NCI-H146 (cell line): Measurements from ENCODE around the gene NAALADL1.
"Not testable (repeated sequence)": the region's sequence is repeated elsewhere in the genome, so short reads cannot be mapped to it uniquely, and the experiment has no call there.

Experiments used
- DNase-seq: peaks from one replicate; lab custom pipeline; 2025; lab: John Stamatoyannopoulos, UW

Gene NAALADL1

DNA sequence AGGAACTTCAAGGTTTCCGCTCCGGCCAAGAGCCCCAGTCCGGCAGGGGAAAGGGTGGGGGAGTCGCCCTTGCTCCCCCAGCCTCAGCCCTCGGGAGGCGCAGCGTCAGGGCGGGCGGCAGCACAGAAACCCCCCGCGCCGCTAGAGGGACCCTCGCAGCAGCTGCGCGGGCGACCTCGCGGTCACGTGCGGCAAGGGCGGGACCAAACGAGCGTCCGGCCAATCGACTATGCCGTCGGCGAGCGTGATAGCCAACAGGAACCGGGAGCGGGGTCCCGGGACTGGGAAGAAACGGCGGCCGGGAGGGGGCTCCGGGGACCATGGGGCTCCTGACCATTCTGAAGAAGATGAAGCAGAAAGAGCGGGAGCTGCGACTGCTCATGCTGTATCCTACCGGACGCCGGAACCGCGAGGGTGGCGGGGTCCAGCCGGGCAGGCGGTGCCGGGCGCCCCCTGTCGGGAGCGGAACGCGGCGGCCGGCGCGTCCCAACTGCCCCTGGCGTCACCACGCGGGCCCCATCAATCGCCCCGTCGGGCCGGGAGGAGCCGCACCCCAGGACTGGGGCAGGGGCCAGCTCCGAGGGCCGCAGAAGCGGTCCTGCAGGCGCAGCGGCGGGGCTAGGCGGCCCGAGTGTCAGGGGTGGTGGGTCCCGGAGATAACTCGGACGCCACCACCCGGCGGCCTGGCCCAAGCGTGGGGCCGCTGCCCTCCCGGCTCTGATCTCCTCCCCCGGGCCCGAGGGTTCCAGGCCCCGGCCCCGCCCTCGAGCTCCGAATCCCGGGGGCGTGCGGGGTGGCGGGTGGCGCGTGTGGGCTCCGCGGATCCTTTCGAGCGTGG, 44.2 kb downstream of the NAALADL1 start, which contains the start of gene ARL2:
ARL2 (plus strand) TSS at position 273 of the 838 bp plus-strand sequence; CDS start at position 321, 48 bp downstream.
- DNase-seq = peak; percentile 92

DNA sequence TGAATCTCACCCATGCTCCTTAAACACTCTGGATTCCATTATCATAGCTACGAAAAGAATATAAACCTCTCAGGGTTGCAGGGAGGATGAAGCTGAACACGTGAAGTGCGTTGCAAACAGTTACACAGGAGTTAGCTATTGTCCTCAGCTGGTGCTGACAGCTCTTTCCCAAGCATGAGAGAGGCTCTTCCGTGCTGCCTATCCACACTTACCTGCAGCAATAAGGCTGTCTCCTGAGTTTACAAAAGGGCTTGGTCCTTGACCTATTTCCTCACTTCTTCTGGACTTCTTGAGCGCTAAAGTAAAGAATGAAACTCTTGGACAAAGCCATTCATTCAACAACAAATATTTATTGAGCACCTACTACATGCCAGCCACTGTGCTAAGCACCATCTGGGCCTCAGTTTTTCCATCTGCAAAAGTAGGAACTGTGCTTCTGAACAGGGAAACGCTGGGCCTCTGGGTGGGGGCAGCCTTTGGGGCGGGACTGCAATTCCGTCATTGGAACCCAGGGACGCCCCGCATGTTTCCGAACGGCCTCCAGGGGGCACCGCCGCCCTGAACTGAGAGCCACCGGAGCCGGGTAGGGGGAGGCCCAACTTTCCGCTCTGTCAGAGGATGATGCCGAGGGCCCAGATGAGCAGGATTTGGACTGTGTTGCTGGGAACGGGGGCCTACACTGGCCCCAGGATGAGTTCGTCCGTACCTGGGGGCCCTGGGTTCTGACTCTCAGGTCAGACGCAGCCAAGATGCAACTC, 45.0 kb downstream of the NAALADL1 start:
- peak; percentile 84 for DNase-seq

DNA sequence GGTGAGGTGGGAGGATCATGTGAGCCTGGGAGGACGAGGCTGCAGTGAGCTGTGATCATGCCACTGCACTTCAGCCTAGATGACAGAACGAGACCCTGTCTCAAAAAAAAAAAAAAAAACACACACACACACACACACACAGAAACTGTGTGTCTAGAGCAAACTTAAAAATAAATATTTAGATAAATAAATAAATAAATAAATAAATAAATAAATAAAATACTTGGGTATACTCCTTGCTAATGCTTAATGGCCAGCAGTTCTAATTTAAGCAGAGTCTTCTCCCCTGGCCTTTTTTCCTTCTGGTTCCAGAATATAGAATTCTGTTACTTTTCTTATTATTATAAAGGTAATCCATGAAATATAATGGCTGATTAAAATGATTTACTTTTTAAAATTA, 49.5 kb downstream of the NAALADL1 start:
- DNase-seq = no peak

DNA sequence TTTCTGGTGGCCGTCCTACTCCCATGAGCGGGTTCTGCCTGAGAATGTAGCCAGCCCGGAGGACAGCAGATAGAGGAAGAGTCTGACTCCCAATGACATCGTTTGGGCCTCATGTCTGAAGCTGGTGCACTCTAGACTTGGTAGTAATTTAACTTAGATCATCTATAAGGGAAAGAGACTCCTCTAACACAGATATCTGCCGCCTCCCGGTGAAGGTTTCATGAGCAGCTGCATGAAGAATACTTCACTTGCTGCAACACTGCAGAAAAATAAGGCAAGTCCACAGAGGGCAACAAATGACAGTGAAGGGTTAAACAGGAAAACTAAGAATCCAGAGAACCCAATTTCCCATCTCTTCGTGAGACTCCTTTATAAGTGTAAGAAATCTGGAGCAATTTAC, 50.3 kb downstream of the NAALADL1 start:
- DNase-seq = no peak

DNA sequence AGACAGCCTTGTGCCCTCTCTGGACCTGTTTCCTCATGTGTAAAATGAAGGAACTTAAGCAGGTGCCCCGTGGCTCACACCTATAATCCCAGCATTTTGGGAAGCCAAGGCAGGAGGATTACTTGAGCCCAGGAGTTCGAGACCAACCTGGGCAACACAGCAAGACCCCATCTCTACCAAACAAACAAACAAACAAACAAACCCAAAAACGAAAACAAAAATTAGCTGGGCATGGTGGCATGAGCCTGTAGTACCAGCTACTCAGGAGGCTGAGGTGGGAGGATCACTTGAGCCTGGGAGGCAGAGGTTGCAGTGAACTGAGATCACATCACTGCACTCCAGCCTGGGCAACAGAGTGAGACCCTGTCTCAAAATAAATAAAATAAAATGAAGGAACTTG, 54.4 kb downstream of the NAALADL1 start:
- DNase-seq = not testable (repeated sequence)

DNA sequence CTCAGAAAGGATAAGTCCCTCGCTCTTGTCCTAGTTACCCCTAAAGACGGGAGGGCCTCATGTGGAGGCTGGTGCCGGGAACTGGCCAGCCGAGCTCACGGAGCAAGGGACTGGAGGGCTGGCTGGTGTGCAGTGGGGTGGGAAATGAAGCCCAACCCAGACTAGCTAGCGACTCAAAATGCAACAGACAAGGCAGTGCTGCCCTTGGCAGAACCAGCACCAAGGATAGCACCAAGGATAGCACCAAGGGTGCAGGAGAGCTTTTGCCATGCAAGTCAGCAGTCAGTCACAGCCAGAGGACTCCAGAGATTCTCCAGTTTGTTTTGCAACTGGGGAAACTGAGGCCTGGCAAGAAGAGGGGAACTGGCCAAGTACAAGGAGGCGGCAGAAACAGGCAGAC, 55.1 kb downstream of the NAALADL1 start:
- DNase-seq = no peak

DNA sequence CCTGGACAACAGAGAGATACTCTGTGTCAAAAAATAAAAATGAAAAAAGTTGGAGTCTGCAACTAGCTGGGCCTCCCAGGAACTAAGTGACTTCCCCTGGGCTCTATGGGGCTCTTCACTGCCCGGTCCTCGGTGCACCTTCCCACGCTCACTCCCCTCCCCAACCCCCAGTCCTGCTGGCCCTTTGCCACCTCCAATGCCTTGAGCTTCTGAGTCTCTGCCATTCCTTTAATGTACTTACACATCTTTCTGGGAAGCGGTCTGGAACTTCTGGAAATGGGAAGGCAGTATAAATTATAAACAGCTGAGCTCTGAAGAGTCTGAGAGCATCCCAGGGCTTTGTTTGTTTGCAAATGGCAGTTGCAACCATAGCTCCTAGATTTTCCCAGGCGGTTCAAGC, 55.6 kb downstream of the NAALADL1 start:
- no peak for DNase-seq

DNA sequence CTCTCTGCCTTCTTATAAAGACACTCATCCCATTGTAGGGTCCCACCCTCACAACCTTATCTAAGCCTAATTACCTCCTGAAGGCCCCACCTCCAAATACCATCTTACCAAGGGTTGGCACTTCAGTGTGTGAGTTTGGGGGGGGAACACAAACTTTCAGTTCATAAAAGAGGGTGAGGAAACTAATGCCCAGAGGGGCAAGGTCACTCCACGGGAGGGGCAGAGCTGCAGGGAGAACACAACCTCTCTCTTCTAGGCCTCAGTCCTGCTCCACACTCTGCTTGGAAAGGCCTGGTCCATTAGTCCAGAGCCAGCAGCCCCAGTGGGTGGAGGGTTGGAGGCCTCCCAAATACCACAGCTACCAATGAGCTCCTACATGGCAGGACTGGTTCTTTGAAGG, 58.9 kb downstream of the NAALADL1 start:
- DNase-seq = no peak

DNA sequence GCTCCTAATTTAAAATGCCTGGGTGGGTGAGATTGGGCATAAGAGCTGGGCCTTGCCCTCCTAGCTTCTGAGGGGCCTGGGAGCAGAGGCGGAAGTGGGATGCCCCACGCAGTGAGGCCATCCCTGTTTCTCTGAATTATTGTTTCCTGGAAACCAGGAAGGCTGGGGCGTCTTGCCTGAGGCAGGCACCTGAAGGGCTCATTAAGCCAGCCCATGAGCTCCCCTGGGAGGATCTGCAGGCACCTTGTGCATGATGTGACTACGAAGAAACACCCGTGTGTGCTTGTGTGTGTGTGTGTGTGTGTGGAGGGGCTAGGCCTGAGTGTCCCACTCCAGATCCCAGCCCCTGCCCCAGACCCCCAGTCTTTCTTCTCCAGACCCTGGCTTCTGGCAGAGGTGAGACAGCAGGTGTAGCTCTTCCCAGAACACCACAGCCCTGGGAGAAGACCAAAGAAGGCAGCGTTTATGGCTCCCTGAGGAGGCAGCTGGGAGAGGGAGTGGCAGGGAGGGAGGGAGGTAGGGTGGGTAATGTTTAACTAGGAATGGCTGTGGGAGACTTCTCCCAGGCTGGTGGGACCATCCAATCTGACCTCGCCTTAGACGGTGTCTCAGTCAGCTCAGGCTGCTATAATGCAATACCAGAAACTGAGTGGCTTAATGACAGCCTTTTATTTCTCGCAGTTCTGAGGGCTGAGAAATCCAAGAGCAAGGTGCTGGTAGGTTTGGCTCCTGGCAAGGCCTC, 59.5 kb downstream of the NAALADL1 start:
- DNase-seq = peak; percentile 38

DNA sequence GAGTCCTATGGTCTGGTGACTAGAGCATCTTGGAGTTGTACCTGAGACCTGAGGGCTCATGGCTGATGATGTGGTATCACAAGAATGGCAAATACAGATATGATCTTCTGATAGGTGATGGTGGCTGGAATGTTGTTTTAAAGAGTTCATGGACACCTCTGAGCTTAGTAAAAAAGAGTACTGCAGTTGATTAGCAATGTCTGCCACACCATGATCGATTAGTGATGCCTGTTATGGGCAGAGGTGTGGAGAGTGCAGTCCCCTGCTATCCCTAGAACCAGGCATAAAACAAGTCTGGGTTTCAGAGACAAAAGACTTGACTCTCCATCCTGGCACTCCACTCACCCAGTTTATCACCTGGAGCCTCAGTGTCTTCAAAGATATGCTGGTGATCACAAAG, 60.2 kb downstream of the NAALADL1 start:
- no peak for DNase-seq

DNA sequence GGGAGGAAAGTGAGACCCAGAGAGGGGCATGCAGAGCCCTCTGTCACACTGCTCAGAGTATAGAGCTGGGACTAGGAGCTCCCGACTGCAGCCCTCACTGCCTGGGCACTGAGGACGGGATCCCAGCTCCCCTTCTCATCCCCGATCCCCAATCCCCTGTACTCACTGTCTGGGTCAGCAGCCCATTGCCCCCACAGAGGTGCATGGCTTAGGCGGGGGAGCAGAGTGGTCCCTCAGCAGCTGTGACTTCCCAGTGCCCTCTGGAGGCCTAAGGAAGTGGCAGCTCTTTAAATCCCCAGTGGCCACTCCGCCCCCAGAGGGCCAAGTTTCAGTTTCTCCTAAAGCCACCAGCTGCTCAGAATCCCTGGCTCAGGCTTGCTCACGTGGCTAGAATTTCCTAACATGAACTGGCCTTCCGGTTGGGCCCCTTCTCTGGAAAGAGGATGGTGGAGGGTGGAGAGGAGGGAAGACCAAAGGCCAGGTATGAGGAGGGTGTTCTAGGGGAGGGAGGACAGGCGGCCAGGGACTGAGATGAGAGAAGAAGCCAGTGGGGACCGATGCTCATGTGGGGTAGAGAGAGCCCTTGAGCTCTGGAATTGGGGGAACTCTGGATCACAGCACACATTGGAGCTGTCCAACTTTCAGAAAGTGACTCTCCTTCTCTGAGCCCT, 61.5 kb downstream of the NAALADL1 start, which contains the start of gene BATF2:
BATF2 (minus strand) TSS at position 262 of the 671 bp plus-strand sequence; CDS start at position 205, 57 bp downstream.
- peak; percentile 70 for DNase-seq

DNA sequence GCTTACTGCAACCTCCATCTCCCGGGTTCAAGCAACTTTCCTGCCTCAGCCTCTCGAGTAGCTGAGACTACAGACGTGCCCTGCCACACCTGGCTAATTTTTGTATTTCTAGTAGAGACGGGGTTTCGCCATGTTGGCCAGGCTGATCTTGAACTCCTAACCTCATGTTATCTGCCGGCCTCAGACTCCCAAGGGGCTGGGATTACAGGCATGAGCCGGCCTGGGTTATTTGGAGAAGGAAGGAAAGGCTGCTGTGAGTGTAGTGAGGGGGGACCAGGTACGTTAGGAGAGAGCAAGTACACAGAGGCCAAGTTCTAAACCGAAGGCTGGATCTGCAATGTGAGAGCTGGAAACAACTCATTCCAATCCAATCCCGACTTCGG, 62.0 kb downstream of the NAALADL1 start:
- DNase-seq = no peak
